Sigmoid colon (tissue), 7 donors: Measurements from ENCODE around the gene COL1A1. TPM values are rescaled to one million over a fixed set of nuclear protein-coding genes. Genes with fewer than 3 reads are reported as not detected.

Source experiments
- DNase-seq: peaks from one replicate; pipeline ENCODE4 v3.0.0-alpha.2; 2019
- H3K27ac ChIP-seq, 4 donors: fragments of 200-600 bp; sonication (generic); one replicate each; pipeline ENCODE4 v1.5.1; 2016 to 2019; ENCODE audit warnings: mild to moderate bottlenecking in 1 of 4
- H3K27me3 ChIP-seq, 3 donors: fragments of 200-600 bp; sonication (generic); one replicate each; pipeline ENCODE4 v1.5.1; 2019; ENCODE audit warnings: mild to moderate bottlenecking in 1 of 3
- H3K36me3 ChIP-seq, 4 donors: fragments of 200-600 bp; sonication (generic); one replicate each; pipeline ENCODE4 v1.5.1; 2016 to 2019
- H3K4me1 ChIP-seq, 4 donors: fragments of 200-600 bp; sonication (generic); one replicate each; pipeline ENCODE4 v1.5.1; 2017 to 2019
- H3K4me3 ChIP-seq, 4 donors: fragments of 200-600 bp; sonication (generic); one replicate each; pipeline ENCODE4 v1.5.1; 2017 to 2019; ENCODE audit warnings: mild to moderate bottlenecking in 2 of 4, moderate library complexity in 1 of 4
- H3K9me3 ChIP-seq, 4 donors: fragments of 200-600 bp in 3 of 4; sonication (generic) in 3 of 4; one replicate each; pipeline versions ENCODE4 v1.5.1 to v1.6.1; 2013 to 2019
- EP300 ChIP-seq, 4 donors: sonication (generic); formaldehyde crosslinking; IDR thresholded peaks; one replicate each; pipeline ENCODE4 v1.6.1; 2017; ENCODE audit warnings: antibody characterized with exemption in 4 of 4
- POLR2A ChIP-seq, 2 donors: fragments of 450-650 bp; IDR thresholded peaks; one replicate each; pipeline ENCODE4 v1.6.1; 2016; ENCODE audit warnings: antibody characterized with exemption in 2 of 2, mild to moderate bottlenecking in 2 of 2, moderate library complexity in 2 of 2
- POLR2AphosphoS5 ChIP-seq, 4 donors: sonication (generic); formaldehyde crosslinking; IDR thresholded peaks; one replicate each; pipeline ENCODE4 v1.6.1; 2017; ENCODE audit warnings: antibody characterized with exemption in 4 of 4
- WGBS, 2 donors: extraction: QIAGEN DNeasy Blood & Tissue Kit; methylation state at CpG; one replicate each; pipeline ENCODE4 v1.1.7; 2013; 5-methylcytosine and 5-hydroxymethylcytosine counted together
- intact Hi-C: fragments of 100-400 bp; cut with DNase I; formaldehyde crosslinking; loops from one replicate; pipeline ENCODE4 v1.15.1; 2023
- polyA plus RNA-seq, 3 donors: library from polyadenylated mRNA; stranded (reverse); fragments of 200-250 nt; gene quantifications; one replicate each; pipeline ENCODE4 v1.2.3, GENCODE V29; 2013
- total RNA-seq, 4 donors: library from RNA; depleted of rRNA; stranded (reverse); fragments of >200 nt; gene quantifications; one replicate each; pipeline ENCODE4 v1.1.0, GENCODE V29; 2016
- TF ChIP-seq, protein P1 (sequence below), 4 experiments: fragments of 450-650 bp in 3 of 4; fragments of 200-600 bp in 1 of 4; IDR thresholded peaks; one replicate each; pipeline ENCODE4 v1.5.1; 2016 to 2019; ENCODE audit warnings: antibody characterized with exemption in 4 of 4, mild to moderate bottlenecking in 3 of 4, moderate library complexity in 2 of 4
- donor health status: healthy with polysubstance abuse.
- donor health status: Bipolar disorder and iron deficiency.
- donor health status: healthy.

The COL1A1 gene
- total and polyA plus RNA-seq, 7 donors: 7.8 to 459 (median 49.2) TPM

GRCh38 chr17:50217591-50217990 lies 16.2 kb upstream of the COL1A1 start:
- WGBS, 2 donors: 41 to 62% methylated on average over 3 of the region's 3 CpGs

GRCh38 chr17:50214976-50215760 lies 13.7 kb upstream of the COL1A1 start:
- H3K9me3 ChIP-seq: no peaks in the 10 kb centered on the region
- peaks cover 0 to 69% (median 54%) of the 10 kb centered on the region in 4 donors for H3K4me1 ChIP-seq
- TF ChIP-seq EP300 (IDR thresholded peaks at IDR 0.05) (no peak), POLR2AphosphoS5 (IDR thresholded peaks at IDR 0.05) (no peak), POLR2A (IDR thresholded peaks at IDR 0.05) (no peak)
- TF ChIP-seq, protein P1, sequence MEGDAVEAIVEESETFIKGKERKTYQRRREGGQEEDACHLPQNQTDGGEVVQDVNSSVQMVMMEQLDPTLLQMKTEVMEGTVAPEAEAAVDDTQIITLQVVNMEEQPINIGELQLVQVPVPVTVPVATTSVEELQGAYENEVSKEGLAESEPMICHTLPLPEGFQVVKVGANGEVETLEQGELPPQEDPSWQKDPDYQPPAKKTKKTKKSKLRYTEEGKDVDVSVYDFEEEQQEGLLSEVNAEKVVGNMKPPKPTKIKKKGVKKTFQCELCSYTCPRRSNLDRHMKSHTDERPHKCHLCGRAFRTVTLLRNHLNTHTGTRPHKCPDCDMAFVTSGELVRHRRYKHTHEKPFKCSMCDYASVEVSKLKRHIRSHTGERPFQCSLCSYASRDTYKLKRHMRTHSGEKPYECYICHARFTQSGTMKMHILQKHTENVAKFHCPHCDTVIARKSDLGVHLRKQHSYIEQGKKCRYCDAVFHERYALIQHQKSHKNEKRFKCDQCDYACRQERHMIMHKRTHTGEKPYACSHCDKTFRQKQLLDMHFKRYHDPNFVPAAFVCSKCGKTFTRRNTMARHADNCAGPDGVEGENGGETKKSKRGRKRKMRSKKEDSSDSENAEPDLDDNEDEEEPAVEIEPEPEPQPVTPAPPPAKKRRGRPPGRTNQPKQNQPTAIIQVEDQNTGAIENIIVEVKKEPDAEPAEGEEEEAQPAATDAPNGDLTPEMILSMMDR (IDR thresholded peaks at IDR 0.05): no peak
- H3K4me3 ChIP-seq: no peak overlapping the region
- WGBS, 2 donors: 76 to 89% methylated on average over 8 of the region's 8 CpGs
- no peak for DNase-seq
- H3K27me3 ChIP-seq: no peaks in the 10 kb centered on the region
- H3K27ac ChIP-seq: peak overlapping the region; percentile 37 to 99 (median 46)
- intact Hi-C loops: no loop called here
- no peaks in the 10 kb centered on the region for H3K36me3 ChIP-seq

More at GRCh38 chr17:50217591-50217990, 16.2 kb upstream of the COL1A1 start:
- DNase-seq: no peak
- intact Hi-C loops: no loop called here
- H3K4me1 ChIP-seq: peaks cover 0 to 61% (median 47%) of the 10 kb centered on the region in 4 donors
- H3K36me3 ChIP-seq: no peaks in the 10 kb centered on the region
- H3K27me3 ChIP-seq: no peaks in the 10 kb centered on the region
- H3K27ac ChIP-seq: peak overlapping the region; percentile 56 to 99 (median 63)
- no peaks in the 10 kb centered on the region for H3K9me3 ChIP-seq
- no peak for TF ChIP-seq POLR2A (IDR thresholded peaks at IDR 0.05)
- no peak for TF ChIP-seq EP300 (IDR thresholded peaks at IDR 0.05)
- TF ChIP-seq, protein P1 (IDR thresholded peaks at IDR 0.05): no peak
- no peak for TF ChIP-seq POLR2AphosphoS5 (IDR thresholded peaks at IDR 0.05)
- H3K4me3 ChIP-seq: no peak overlapping the region

GRCh38 chr17:50213026-50214022 lies 11.9 kb upstream of the COL1A1 start:
- intact Hi-C loops: no loop called here
- 69 to 71% methylated on average over 9 of the region's 9 CpGs for WGBS, 2 donors

DNA sequence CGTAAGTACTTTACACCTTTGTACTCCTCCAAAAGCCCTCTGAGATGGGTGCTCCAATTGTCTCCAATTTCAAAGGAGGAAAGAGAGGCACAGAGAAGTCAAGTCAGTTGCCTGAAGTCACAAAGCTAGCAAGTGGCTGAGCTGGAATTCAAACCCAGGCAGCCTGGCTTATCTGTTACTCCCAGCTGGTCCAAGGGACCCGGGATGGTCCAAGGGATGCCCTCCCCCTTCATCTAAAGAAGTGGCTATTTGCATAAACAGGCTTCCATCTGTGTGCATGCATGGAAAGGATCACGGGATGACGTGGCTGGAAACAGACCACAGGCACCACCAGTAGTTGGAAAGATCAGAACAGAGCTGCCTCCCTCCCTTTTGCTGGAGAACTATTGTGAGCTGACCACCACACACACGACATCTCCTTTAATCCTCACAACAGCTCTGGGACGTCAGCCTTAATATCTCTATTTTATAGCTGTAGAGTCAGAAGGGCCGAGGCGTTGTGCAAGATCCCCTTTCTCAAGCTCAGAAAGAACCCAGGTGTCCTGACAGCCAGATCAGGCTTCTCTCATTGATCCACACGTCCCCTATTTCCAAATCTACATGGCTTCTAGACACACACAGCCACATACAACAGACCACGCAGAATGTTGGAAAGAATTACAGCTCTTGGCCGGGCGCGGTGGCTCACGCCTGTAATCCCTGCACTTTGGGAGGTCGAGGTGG lies 10.9 kb upstream of the COL1A1 start:
- Histone ChIP-seq H3K9me3 (no peaks in the 10 kb centered on the region), H3K36me3 (no peaks in the 10 kb centered on the region), H3K4me1 (peaks cover 0 to 69% (median 60%) of the 10 kb centered on the region in 4 donors), H3K27ac (peak overlapping the region; percentile 89 to 99 (median 96)), H3K27me3 (no peaks in the 10 kb centered on the region), H3K4me3 (no peak overlapping the region)
- peak; percentile 91 for DNase-seq
- peak in 2 of 4 donors; percentile 32 to 44 for TF ChIP-seq EP300 (IDR thresholded peaks at IDR 0.05)
- TF ChIP-seq, protein P1 (IDR thresholded peaks at IDR 0.05): no peak
- TF ChIP-seq POLR2A (IDR thresholded peaks at IDR 0.05): no peak
- peak; percentile 64 to 83 (median 72) for TF ChIP-seq POLR2AphosphoS5 (IDR thresholded peaks at IDR 0.05)
- intact Hi-C loops: no loop called here
- WGBS, 2 donors: 56 to 71% methylated on average over 15 of the region's 15 CpGs

More at GRCh38 chr17:50213026-50214022, 11.9 kb upstream of the COL1A1 start:
- peaks cover 0 to 69% (median 60%) of the 10 kb centered on the region in 4 donors for H3K4me1 ChIP-seq
- H3K36me3 ChIP-seq: no peaks in the 10 kb centered on the region
- no peaks in the 10 kb centered on the region for H3K9me3 ChIP-seq
- no peaks in the 10 kb centered on the region for H3K27me3 ChIP-seq
- no peak for DNase-seq
- TF ChIP-seq POLR2A (IDR thresholded peaks at IDR 0.05) (no peak), EP300 (IDR thresholded peaks at IDR 0.05) (no peak), POLR2AphosphoS5 (IDR thresholded peaks at IDR 0.05) (no peak)
- TF ChIP-seq, protein P1 (IDR thresholded peaks at IDR 0.05): no peak
- no peak overlapping the region for H3K4me3 ChIP-seq
- H3K27ac ChIP-seq: peak overlapping the region; percentile 89 to 99 (median 96)
